OCI-M2 (cell line): ENCODE measurements around the gene PHF23.

Source experiments
- DNase-seq: peaks from one replicate; lab custom pipeline; 2025; ENCODE audit not compliant: unreplicated experiment; lab: John Stamatoyannopoulos, UW

PHF23 gene

DNA sequence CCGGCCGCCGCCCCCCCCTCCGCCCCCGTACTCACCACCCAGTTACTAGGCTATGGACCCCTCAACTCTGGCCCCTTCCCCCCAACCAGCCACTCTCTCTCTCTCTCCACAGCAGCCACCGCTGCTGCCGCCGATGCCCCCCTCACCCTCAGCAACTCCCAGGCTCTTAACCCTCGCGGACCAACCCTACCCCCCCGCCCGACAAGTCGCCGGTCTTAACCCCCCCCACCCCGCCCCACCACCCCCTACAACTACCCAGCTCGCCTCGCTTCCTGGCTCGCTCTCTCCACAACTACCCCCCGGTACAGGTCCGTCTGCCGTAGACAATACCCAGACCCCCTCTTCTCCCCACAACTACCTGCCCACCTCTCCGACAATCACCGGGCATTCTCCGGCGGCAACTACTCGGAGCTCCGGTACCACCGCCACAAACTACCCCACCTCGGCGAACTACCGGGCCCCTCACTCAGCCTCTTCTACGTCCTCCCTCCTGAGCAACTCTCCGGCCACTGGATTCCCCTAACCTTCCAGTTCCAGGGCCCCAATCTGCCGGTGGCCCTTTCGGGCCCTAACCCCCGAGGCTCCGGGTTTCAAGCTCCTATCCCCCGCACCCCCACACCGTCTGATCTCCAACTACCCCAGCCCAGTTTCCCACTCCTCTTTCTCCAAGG, 702 bp downstream of the PHF23 start:
- DNase-seq: no peak

DNA sequence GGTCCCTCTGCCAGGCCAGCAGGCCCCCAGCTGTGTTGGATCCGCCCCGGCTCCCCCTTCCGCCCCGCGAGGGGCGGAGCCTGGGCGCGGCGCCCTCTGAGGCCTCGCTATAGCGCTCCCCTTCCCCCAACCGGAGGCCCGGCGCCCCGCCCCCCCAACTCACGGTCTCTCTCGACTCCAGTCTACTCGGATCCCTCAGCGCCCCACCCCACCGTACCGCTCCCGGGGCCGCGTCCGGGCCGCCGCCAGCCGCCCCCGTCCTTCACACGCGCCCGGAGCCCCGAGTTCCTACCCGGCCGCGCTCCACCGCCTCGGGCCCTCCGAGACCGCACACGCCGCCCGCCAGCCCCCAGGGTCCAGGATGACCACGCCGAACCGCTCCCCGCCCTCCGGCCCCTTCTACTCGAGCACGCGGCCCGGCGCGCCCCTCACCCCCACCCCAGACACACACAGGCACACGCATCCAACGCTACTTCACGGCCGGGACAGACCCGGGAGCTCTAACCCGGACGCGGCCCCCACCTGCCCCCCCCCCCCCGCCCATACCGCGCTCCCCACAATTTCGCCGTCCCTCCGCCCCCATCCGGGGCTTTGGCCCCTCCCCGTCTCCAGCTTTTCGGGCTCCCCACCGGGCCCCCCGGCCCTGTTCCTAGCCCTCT, 1.4 kb downstream of the PHF23 start:
- DNase-seq: no peak

DNA sequence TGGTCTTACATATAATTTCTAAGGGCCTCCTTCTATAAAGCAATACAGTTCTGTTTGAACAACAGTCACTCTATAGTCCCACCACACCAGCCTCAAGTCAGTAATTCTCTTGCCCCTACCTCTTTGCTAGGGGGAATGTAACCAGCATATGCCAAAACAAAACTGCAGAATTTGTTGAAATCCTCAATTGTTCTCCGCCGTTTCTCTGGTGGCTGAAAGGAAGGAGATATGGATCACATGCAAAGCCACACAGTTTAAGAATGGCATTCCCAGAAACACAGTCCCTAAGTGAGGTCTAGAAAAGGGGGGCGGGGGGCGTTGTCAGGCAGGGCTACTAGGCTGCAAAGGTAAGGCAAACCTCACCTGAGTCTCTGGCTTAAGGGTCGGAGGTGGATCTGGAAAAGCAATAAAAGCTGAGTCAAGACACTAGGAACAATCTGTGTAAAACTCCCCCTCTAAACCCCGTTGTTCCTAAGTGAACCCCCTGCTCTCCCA, 1.9 kb downstream of the PHF23 start:
- no peak for DNase-seq

DNA sequence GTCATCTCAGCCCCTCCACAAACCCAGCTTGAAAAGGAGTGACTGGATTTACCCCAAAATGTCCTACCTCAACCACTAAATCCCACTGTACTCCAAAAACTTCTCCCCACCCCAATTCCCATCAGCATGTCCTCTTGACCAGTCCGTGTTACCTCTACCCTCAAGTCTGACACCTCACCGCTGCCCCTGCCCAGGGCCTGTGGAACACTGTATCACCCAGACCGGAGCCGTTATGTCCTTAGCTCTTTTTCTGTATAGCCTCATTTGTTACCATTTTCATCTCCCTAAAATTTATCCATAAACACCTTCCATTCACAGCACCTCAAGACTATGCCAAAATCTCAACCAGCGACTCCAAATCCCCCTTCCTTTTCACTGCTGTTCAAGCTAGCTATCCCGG, 2.4 kb downstream of the PHF23 start:
- DNase-seq: no peak

DNA sequence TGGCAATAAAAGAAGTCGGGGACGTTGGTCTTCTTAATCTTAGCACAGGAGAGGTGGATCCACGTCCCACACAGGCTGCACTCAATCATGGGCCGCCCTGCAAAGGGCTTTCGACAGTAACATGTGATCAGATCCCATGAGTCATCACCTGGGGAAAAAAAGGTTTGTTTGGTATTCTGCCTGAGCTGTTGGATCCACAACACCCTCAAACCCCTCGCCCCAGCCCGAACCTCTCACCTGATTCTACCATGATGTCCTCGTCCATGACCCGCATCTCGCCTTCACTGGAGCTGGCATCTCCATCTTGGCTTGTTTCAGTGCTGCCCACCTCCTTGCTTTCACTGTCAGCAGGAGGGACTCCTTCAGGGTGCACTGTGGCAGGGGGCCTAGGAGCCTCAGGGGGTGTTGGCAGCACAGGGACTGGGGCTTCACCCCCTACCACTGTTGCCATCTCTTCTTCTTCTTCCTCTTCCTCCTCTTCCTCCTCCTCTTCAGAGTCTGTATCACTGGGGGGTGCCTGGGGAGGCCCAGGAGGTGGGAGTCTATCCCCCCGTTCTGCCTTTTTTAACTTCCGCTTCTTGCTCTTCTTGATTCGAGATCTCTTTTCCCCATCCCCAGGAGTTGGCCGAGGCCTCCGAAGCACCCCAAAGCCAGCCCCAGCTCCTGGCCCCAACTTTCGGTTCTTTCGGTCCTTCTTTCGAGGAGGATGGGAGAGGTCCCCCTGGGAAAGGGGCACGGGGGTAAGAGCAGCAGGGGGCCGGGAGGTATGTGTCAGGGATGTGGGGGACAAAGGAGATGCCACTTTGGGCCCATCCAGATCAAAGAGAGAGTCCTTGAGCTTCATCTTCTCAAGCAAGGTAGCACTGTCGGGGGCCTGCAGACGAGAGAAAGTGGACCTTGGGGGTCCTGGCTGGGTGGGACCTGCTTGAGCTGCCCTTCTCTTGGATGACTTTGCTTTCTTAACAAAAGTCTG, 3.3 kb downstream of the PHF23 start:
- DNase-seq: no peak

DNA sequence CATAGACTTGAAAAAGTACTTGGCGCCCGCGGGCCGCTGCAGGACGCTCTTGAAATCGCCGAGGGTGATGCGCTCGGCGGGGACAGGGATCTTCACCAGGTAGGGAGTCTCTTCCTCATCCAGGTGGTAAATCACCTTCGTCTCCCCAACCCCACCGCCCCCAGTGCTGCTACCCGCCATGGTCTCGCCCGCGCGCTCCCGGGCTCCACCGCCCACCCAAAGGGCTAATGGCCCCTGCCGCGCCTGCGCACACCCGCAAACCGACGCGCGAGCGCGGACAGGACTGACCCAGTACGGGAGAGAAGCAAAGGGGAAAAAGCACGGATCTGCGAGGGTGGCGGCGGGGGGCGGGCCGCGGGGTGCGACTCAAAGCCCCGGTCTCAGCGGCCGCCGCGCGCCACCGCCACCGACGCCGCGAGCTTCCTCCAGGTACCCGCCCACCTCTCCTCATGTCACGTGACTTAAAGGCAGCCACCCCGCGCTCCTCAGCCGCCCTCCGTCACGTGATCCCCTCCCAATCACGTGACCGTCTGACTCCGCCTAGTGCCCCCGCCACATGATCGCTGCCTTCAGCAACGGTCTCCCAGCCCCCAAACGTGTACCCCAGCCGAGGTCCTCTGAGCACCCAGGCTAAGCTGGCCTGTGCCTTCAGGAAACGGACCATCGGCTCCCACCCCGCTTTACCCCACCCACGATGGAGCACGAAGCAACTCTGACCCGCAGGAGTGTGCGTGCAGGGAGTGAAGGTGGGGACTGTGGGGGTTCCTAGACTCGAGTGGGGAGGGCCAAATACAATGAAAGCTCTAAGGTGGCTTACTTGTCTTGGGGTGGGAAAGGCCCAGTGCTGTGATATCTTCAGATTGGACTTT, 4.9 kb downstream of the PHF23 start, which contains the start of gene DVL2:
TSS of gene DVL2 (minus strand) at position 435 of the 869 bp plus-strand sequence. CDS start at position 180, 255 bp downstream.
- no peak for DNase-seq

DNA sequence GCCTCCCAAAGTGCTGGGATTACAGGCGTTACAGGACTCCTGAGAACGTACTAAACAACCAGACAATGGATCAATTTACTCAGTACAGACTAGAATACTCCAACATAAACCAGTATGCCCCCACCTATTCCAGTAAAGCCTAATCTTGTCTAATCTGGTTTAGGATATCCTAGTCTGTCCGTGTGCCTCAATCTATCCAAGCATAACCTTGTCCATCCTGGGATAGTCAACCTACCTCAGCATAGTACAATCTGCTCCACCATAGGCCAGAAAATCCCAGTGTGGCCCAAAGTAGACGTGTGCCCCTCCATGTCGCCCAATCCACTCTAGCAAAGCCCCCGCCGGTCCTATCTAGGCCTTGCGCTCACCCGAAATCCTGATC, 5.6 kb downstream of the PHF23 start:
- no peak for DNase-seq

DNA sequence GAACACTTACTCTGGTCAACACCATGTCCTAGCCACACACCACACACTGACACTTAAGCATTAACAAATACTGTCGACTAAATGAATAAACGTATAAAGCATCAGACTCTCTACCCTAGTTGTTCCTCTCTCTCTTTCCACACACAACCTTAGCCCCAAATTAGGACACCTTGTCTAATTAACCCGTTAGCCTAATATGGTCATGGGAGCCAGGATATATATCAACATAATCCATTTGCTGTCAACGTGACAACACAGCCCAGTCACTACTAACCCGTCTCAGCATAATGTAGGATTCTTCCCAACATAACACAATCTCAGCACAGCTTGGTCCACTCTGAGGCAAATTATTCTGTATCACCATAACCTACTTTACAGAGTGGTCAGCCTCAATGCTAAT, 7.1 kb downstream of the PHF23 start:
- DNase-seq: no peak

DNA sequence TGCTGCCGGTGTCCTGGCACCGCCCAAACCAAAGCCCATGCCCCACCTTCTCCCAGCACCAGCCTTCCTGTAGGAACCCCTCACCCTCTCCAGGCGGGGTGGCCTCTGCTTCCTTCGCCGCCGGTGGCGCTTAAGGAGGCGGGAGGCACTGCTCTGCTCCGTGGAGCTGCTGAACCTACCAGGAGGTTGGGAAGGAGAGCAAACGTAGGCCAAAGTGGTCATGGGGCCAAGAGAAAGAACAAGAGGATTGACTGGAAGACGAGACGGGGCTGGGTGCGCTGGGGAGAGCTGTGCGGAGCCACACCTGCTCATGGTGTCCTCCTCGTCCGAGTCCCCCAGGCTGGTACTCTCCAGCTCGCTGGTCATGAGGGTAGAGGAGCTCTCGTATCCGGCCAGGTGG, 9.8 kb downstream of the PHF23 start:
- no peak for DNase-seq

DNA sequence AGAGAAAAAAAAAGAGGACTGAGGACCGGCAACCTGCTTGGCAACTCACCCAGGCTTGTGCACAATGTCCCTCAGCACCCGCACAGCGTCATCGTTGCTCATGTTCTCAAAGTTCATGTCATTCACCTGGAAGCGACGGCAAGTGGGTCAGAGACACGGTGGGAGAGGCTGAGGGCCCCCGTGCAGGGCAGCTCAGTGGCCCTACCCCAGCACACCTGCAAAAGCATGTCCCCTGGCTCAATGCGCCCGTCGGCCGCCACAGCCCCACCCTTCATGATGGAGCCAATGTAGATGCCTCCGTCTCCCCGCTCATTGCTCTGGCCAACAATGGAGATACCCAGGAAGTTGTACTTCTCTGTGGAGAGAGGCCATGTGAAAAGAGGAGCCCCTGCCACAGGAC, 10.3 kb downstream of the PHF23 start:
- DNase-seq: no peak

DNA sequence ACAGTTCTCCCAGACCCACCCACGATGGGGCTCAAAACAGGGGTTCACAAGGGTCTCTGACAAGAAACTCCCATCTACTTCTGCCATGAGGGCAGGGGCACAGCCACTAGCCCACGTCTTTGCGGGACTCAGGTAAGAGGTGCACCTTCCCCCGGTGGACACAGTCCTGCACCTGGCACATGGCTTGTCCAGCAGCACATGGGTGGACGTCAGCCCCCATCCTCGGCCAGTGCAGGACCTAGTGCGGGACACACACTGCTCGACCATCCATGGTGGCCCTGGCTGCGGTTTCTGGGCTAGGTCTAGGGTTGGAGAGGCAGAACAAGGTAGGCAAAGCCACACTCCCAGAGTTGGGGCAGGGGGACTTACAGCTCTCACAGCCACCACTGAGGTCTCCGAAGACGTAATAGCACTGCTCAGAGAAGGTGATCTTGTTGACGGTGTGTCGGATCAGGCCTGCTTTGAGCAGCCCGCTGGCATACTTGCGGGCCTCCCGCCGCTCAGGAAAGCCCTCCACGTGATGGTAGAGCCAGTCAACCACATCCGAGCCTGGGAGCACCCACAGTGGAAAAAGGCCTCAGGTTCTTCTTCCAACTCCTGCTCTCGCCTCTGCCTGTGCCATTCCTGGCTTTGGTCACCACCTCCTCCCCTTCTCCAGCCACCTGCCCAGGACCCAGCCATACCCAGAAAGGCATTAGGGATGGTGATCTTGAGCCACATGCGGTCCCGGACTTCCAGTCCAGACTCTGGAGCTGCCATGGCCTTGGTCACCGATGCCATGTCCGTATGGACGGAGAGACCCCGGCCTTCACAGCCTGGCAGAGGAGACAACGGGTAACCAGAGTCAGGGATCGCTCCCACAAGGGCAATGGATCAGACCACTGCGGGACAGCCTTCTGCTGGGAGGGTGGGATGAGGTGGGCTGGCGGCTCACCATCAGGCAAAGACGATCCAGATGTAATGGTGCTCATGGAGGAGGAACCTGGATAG, 12.2 kb downstream of the PHF23 start:
- no peak for DNase-seq

DNA sequence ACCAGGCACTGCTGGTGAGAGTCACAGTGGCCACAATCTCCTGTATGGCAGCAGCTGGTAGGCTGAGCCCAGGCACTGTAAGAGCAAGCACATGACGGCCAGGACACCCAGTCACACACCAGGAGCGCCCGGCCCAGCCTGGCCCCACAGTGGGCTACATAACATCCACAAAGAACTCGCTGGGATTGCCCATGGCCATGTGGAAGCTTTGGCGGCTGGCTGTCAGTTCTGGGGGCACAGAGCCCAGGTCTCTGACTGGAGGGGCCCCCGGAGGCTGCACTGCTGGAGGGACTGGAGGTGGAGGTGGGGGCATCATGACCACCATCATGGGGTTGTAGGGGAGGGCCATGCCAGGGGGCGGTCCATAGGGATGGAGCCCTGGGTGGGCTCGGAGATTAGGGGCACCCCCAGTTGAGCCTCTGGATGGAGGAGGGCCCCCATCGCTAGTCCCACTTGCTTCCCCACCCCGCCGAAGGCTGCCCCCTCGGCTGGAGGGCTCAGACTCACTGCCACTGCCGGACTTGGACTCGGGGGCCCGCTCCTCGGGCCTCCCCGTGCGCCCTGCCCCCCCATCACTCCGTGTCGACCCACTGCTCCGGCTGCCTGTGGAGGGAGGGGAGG, 13.4 kb downstream of the PHF23 start:
- no peak for DNase-seq

DNA sequence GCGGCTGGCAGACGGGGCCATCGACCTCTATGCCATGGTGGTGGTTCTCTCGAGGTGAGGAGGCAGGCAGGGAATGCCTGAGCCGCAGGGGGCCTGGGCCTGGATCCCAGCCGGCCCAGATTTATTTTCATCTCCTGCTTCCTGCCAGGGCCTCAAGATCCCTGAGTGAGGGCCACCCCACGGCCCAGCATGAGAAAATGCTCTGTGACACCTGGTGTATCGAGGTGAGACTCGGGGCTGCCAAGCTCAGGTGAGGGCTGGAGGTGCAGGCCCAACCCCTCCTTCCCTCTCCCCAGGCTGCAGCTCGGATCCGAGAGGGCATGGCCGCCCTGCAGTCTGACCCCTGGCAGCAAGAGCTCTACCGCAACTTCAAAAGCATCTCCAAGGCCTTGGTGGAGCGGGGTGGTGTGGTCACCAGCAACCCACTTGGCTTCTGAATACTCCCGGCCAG, 14.6 kb downstream of the PHF23 start:
- no peak for DNase-seq

DNA sequence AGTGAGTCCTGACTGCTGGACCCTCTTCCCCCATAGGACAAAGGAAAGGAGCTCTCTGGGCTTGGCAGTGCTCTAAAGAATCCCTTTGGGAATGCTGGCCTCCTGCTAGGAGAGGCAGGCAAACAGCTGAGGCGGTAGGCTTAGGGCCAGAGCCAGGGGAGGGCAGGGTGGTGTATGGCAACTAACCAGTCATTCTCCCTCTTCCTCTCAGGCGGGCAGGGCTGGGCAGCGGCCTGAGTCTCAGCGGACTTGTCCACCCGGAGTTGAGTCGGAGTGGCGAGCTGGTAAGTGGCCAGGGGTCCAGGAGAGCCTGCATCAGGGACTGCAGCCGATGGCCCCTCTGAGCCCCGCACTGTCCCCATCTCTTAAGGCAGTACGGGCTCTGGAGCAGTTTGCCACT, 15.1 kb downstream of the PHF23 start:
- DNase-seq: no peak

DNA sequence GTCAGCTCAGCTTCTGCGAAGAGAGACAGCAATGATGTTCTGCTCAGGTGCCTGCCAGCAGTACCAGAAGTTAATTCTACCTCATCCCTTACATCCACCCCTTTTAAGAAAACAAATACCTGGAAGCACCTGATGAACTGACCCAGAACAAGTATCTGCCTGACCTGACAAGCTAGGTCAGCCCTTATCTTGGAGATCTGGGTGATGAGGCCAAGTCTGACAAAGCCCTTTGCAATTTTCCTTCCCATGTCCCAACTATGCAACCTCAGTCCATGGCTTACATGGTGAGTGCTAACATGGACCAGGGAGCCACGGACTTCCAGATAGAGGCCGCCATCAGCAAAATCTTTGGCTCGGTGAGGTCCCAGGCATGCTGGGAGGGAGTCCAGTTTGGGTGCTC, 15.9 kb downstream of the PHF23 start:
- no peak for DNase-seq

DNA sequence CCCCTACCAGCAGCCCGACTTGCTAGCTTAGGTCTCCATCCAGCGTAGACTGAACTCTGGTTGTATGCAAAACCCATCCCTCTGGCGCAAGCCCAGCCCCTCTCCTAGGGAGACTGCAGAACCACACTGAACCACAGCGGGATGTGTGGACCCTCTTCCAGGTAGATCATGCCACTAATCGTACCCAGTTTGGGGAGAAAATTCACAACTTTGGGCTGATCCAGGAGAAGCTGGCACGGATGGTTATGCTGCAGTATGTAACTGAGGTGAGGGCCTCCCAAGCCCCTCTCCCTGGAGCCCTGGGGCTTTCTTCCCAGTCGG, 16.3 kb downstream of the PHF23 start:
- DNase-seq: no peak

DNA sequence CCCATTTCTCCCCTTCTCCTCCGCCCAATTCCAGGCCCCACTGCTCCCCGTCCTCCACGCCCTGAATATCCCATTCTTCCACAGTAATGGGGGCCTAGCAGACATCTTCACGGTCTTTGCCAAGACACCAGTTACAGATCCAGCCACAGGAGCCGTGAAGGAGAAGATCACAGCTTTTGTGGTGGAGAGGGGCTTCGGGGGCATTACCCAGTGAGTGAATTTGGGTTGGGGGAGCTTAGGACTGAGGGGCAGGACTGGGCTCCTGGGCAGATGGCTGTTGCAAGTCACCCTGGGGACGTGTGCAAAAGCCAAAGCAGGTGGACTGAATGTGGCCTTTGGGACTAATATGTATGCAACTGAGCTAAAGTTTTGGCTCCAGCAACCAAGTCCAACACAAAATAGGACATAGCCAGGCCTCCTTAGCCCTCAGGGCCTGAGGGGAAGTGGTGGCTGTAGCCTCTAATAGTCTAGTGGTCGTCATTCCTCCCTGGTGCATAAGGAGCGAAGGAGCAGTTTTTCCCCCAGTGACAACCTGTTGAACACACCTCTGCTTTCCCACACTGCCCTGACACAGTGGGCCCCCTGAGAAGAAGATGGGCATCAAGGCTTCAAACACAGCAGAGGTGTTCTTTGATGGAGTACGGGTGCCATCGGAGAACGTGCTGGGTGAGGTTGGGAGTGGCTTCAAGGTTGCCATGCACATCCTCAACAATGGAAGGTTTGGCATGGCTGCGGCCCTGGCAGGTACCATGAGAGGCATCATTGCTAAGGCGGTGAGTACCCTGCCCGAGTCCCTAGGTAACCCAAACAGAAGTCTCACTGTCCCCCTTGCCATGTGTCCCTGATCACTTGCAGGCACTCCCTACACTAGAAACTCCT, 16.9 kb downstream of the PHF23 start:
- DNase-seq: no peak
